ENCODE measurements around the gene NUP153. TPM values are rescaled to one million over a fixed set of nuclear protein-coding genes. Genes with fewer than 3 reads are reported as not detected.

The NUP153 gene
- 70.5 and 74.6 TPM in 2 replicates for total RNA-seq
- total RNA-seq (2013): 44.2 TPM
- 17.9 and 24.8 TPM in 2 replicates for polyA plus RNA-seq
- polyA minus RNA-seq: 33.5 and 54.2 TPM in 2 replicates

DNA sequence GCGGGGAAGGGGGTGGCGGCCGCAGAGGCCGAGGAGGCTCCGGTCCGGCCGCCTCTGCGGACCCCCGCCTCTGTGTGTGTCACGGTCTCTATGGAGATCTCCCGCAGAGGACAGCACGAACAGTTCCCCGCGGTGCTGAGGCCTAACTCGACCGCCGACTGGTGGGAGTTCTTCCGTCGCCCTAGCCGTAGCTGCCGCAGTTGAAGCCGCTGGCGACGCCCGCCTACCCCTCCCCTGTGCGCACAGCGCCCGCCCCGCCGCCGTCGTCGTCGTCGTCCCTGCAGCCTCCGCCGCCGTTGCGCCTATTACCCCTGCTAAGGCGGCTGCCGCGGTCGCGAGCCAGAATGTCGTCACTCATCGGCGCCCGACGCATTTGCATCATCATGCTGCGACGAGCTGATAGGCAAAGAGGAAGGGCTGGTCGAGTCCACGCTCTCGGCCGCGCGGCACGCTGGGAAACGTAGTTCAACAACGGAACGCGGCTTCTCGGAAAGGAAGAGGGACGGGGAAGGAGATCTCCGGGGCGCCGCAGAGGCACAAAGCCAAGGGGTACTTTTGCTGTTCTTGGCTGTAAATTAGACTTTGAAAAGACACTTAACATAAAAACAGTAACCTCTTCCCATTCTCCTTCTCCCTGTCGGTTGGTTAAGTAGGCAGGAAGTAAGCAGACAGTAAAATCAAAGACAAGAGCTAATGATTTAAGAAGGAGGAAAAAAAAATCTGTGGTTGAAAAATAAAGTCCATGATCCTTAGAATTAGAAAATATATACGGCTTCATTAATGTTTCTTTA lies at the start of gene NUP153:
Gene NUP153, minus strand, starts transcription at position 346 of the 791 bp plus-strand sequence. CDS start 538 bp downstream, outside the sequence.
- Histone ChIP-seq H4K20me1 (ENCODE audit: control insufficient read depth, insufficient read depth, low read length, poor library complexity, severe bottlenecking) (peaks cover 23% of the 10 kb centered on the region), H2AFZ (ENCODE audit: insufficient read depth, low read depth, low read length, poor library complexity, severe bottlenecking) (peak within 1 kb of the TSS; percentile 72), H3K4me2 (replicated peaks; ENCODE audit: low read depth, low read length, poor library complexity, severe bottlenecking) (peak within 1 kb of the TSS; percentile 91), H3K27ac (ENCODE audit: low read length in 2 of 2) (peak within 1 kb of the TSS; percentile 99), H3K4me3 (ENCODE audit: control extremely low read depth in 1 of 5, extremely low read depth in 1 of 5, insufficient read depth in 1 of 5, low read depth in 2 of 5, low read length in 4 of 5) (peak within 1 kb of the TSS; percentile 71 to 98 (median 94)), H3K9ac (ENCODE audit: low read length) (peak within 1 kb of the TSS; percentile 96), H3K79me2 (ENCODE audit: control insufficient read depth, insufficient read depth, low read length) (peaks cover 49% of the 10 kb centered on the region), H3K36me3 (replicated peaks in 1 of 2; ENCODE audit: control extremely low read depth in 1 of 2, control insufficient read depth in 1 of 2, extremely low read depth in 1 of 2, insufficient read depth in 2 of 2, low read length in 1 of 2) (no peaks in the 10 kb centered on the region), H3K27me3 (replicated peaks in 1 of 4; ENCODE audit: control extremely low read depth in 1 of 4, control insufficient read depth in 3 of 4, insufficient read depth in 4 of 4, low read length in 3 of 4) (no peaks in the 10 kb centered on the region), H3K4me1 (ENCODE audit: control insufficient read depth in 2 of 2, insufficient read depth in 2 of 2, low read length in 2 of 2) (peaks cover 39 to 45% of the 10 kb centered on the region in 2 donors), H3K9me3 (ENCODE audit: control extremely low read depth in 1 of 3, control insufficient read depth in 2 of 3, insufficient read depth in 1 of 3, low read length in 2 of 3) (peaks cover 0 to 3% (median 0%) of the 10 kb centered on the region in 3 donors)
- CTCF ChIA-PET: interaction anchor here (0.6 to 2.4 kb wide), 5 partner anchors 18 to 256 kb away, joined by 3 to 7 read pairs (median 4); no protein-coding TSS in a partner anchor
- POLR2A ChIA-PET: interaction anchor here (1.0 to 2.4 kb wide), 3 partner anchors 106 to 1269 kb away, joined by 3 to 10 read pairs (median 3); partner anchors contain the start of gene FAM8A1
- Mint-ChIP-seq H3K27me3 (no peaks in the 10 kb centered on the region), H3K27ac (peak within 1 kb of the TSS; percentile 100), H3K4me3 (peak within 1 kb of the TSS; percentile 96), H3K4me1 (peaks cover 30% of the 10 kb centered on the region), H3K9me3 (ENCODE audit: insufficient read depth) (no peaks in the 10 kb centered on the region)
- intact Hi-C loops (cut with micrococcal nuclease): loop anchor here (1.0 to 2.0 kb wide), 5 partner anchors 18 to 556 kb away; partner anchors contain the start of genes FAM8A1 and KIF13A
- under 1% methylated on average over 62 of the region's 69 CpGs for WGBS (ENCODE audit: insufficient coverage)
- peak; percentile 100 for DNase-seq
- ATAC-seq (ENCODE audit: low read depth): peak; percentile 67
- TF ChIP-seq, protein P1, sequence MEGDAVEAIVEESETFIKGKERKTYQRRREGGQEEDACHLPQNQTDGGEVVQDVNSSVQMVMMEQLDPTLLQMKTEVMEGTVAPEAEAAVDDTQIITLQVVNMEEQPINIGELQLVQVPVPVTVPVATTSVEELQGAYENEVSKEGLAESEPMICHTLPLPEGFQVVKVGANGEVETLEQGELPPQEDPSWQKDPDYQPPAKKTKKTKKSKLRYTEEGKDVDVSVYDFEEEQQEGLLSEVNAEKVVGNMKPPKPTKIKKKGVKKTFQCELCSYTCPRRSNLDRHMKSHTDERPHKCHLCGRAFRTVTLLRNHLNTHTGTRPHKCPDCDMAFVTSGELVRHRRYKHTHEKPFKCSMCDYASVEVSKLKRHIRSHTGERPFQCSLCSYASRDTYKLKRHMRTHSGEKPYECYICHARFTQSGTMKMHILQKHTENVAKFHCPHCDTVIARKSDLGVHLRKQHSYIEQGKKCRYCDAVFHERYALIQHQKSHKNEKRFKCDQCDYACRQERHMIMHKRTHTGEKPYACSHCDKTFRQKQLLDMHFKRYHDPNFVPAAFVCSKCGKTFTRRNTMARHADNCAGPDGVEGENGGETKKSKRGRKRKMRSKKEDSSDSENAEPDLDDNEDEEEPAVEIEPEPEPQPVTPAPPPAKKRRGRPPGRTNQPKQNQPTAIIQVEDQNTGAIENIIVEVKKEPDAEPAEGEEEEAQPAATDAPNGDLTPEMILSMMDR (IDR thresholded peaks at IDR 0.05): no peak
- TF ChIP-seq EZH2 (IDR thresholded peaks at IDR 0.05; ENCODE audit: borderline replicate concordance, insufficient read depth, low read depth, low read length, poor library complexity, severe bottlenecking): no peak

DNA sequence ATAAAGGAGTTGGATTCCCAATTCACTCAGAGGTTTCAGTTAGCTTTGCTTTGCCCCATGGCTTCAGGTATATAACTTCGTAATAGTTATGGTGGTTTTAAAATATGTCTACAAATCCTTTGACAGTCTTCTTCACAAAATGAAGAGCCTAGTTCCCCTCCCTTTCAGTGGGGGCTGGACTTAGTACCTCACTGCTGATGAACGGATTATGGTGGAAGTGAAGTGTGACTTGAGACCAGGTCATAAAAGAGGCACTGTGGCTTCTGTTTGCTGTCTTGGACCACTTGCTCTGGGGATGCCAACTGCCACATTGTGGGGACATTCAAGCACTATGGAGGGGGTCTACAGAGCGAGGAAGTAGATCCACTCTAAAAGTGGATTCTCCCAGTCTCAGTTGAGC lies 47.5 kb upstream of the NUP153 start:
- Mint-ChIP-seq H3K27ac (no peak overlapping the region), H3K4me1 (no peaks in the 10 kb centered on the region), H3K27me3 (no peaks in the 10 kb centered on the region), H3K4me3 (no peak overlapping the region), H3K9me3 (ENCODE audit: insufficient read depth) (no peaks in the 10 kb centered on the region)
- H3K36me3 ChIP-seq (replicated peaks in 1 of 2; ENCODE audit: control extremely low read depth in 1 of 2, control insufficient read depth in 1 of 2, extremely low read depth in 1 of 2, insufficient read depth in 2 of 2, low read length in 1 of 2): no peaks in the 10 kb centered on the region
- DNase-seq (no peak), ATAC-seq (ENCODE audit: low read depth) (no peak)
- ChIA-PET POLR2A (no interaction called here), CTCF (no interaction called here)
- intact Hi-C loops (cut with micrococcal nuclease): no loop called here
- no peak overlapping the region for H2AFZ ChIP-seq (ENCODE audit: insufficient read depth, low read depth, low read length, poor library complexity, severe bottlenecking)
- no peak overlapping the region for H3K4me2 ChIP-seq (replicated peaks; ENCODE audit: low read depth, low read length, poor library complexity, severe bottlenecking)
- H3K27ac ChIP-seq (ENCODE audit: low read length in 2 of 2): no peak overlapping the region
- 50% methylated on average over 1 of the region's 3 CpGs for WGBS (ENCODE audit: insufficient coverage)
- H3K27me3 ChIP-seq (replicated peaks in 1 of 4; ENCODE audit: control extremely low read depth in 1 of 4, control insufficient read depth in 3 of 4, insufficient read depth in 4 of 4, low read length in 3 of 4): no peaks in the 10 kb centered on the region
- H3K9ac ChIP-seq (ENCODE audit: low read length): no peak overlapping the region
- no peaks in the 10 kb centered on the region for H3K79me2 ChIP-seq (ENCODE audit: control insufficient read depth, insufficient read depth, low read length)
- H3K9me3 ChIP-seq (ENCODE audit: control extremely low read depth in 1 of 3, control insufficient read depth in 2 of 3, insufficient read depth in 1 of 3, low read length in 2 of 3): peaks cover 0 to 3% (median 0%) of the 10 kb centered on the region in 3 donors
- no peak for TF ChIP-seq EZH2 (IDR thresholded peaks at IDR 0.05; ENCODE audit: borderline replicate concordance, insufficient read depth, low read depth, low read length, poor library complexity, severe bottlenecking)
- TF ChIP-seq, protein P1 (IDR thresholded peaks at IDR 0.05): no peak
- no peaks in the 10 kb centered on the region for H3K4me1 ChIP-seq (ENCODE audit: control insufficient read depth in 2 of 2, insufficient read depth in 2 of 2, low read length in 2 of 2)
- no peak overlapping the region for H3K4me3 ChIP-seq (ENCODE audit: control extremely low read depth in 1 of 5, extremely low read depth in 1 of 5, insufficient read depth in 1 of 5, low read depth in 2 of 5, low read length in 4 of 5)
- no peaks in the 10 kb centered on the region for H4K20me1 ChIP-seq (ENCODE audit: control insufficient read depth, insufficient read depth, low read length, poor library complexity, severe bottlenecking)
